ENCODE measurements around the gene PPP1R3A.

The PPP1R3A gene

DNA sequence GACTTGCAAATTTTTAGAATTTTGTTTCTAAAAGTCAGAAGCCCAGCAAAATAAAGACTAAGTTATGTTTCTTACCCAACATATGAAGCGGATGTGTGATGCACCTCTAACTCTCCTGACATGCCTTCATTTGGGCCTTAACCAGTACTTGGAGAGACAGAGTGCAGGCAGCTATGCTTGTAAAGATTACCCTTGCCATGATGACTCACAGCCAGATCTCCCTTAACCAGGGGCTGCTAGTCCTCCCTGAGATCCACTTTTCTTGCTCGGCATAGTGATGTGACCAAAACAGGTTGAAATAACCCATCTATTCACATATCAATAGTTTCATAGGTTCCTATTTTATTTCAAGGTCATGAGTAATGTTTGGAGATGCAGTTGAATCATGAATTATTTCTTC is 43.6 kb downstream of the PPP1R3A start:
- no peak for DNase-seq

DNA sequence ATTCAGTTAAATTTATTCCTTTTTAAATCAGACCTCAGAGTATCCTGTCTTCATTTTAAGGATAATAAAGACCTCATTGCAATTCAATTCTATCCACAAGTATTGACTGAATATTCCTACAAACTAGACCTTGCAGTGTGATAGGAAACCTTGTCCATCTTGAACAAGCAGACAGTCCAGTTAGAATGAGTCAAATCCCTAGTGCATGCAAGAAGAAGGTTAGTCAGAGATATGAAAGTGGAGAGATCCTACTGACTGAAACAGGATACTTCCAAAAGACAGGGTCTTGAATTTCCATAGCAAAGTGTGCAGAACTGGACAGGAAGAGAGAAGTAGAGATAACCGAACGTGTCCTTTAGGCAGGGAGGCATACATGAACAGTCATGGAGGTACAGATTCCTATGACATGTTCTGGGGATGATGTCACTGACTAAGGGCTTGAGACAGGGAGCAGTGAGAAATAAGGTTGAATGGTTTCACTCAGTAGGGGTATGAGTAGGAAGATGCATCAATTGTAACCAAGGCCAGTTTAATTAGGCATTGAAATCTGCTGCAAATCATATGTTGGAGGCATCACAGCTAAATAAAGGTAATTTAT is 45.2 kb downstream of the PPP1R3A start:
- no peak for DNase-seq

DNA sequence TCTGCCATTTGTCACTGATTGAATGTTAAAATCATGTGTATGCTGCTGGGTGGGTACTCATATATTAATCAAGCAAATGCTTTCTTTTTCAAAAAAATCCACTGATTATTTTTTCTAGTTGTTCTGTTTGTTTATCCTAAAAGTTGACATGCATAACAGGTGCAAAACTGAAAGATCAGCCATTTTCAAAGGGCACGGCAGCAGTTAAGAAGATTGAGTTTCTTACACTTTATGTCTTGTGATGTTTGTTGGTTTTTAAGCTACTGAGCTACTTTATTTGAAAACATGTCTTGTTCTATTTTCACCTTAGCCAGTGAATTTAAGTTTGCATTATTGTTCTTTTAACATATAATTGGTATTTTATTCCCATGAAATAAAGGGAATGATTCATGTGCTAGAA is 45.8 kb downstream of the PPP1R3A start:
- DNase-seq, result no peak

DNA sequence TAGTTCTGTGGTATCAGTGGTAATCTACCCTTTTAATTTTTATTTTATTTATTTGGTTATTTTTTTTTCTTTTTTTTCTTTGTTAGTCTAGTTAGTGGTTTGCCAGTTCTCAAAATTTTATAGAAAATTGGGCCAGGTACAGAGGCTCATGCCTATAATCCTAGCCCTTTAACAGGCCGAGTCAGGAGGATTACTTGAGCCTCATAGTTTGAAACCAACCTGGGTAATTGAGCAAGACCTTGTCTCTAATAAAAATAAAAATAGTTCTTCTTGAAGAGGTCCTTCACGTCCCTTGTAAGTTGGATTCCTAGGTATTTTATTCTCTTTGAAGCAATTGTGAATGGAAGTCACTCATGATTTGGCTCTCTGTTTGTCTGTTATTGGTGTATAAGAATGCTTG is 51.5 kb downstream of the PPP1R3A start:
- DNase-seq, result no peak

DNA sequence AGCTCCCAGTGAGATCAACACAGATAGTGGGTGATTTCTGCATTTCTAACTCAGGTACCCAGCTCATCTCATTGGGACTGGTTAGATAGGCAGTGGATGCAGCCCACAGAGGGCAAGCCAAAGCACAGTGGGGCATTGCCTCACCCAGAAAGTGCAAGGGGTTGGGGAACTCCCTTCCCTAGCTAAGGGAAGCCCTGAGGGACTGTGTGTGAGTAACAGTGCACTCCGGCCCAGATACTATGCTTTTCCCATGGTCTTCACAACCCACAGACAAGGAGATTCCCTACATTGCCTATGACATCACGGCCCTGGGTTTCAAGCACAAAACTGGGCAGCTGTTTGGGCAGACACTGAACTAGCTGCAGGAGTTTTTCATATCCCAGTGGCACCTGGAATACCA is 62.8 kb downstream of the PPP1R3A start:
- DNase-seq, result no peak

DNA sequence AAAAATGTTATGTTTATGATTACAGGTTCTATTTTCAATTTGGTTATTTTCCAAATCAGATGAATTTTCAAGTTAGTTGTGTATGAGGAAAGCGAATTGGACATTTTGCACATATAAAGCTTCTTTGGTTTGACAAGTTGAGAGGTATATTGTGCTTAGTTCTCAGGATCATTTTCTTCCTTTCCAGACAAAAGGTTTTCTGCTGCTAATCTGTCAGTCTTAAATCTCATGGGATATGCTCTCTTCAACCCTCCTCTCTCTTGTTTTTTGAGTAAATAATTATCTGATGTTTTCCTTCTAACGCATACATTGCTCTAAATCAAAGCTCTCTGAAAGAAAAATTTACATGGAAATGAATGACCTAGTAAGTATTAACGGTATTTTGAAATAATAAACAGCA is 77.9 kb downstream of the PPP1R3A start:
- DNase-seq, result no peak

DNA sequence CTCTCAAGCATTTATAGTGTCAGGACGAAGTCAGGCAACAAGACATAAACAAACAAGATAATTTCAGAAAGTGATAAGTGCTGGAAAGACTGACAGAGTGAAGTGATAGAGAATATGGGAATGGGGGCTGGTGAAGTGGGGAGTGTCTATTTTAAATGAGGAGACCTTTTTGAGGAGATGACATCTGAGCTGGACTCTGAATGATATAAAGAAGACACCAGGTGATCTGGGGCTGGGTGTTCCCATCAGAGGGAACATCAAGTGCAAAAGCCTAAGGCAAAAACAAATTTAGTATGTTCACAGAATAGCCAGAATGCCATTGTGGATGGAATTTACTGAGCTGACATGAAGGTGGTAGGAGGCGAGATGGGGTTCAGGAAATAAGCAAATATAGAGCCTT is 83.4 kb downstream of the PPP1R3A start:
- no peak for DNase-seq

DNA sequence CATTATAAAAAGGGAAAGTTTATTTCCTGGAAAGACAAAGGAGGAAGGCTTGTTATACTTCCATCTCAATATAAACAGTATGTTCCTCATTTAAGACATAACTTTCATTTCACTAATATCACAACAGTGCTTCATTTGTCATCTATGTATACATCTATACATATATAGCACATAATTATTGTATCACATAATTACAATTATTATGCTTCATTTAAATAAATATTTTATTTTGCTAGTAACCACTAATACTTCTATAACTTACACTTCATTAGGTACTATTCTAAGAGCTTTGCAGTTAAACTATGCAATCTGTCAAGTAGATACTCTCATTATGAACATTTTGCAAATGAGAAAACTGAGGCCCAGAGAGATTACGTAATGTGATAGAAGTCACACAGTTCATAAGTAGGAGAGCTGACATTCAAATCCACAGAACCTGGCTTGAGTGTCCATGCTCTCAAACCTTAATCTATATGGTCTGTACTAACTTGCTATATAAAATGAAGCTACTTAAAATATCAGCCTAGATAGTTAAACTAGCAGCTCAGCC is 86.5 kb downstream of the PPP1R3A start:
- DNase-seq, result no peak

DNA sequence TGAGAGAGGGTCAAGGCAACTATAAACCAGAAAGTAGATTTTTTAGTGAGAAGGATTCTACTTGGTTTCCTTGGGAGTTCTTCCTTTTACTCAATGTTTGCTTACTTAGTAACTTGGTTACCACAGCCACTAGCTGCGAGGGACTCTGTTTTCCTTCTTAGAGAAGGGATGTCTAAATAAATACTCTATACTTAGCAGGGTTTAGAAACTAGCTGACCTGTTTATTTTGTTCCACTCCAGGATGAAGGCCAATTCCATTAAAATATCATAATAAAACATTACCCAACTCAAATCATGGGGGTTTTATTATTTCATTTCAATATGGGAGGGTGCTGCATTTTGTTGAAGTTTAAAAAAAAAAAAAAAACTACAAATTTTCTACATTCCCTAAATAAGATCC is 87.3 kb downstream of the PPP1R3A start:
- no peak for DNase-seq

DNA sequence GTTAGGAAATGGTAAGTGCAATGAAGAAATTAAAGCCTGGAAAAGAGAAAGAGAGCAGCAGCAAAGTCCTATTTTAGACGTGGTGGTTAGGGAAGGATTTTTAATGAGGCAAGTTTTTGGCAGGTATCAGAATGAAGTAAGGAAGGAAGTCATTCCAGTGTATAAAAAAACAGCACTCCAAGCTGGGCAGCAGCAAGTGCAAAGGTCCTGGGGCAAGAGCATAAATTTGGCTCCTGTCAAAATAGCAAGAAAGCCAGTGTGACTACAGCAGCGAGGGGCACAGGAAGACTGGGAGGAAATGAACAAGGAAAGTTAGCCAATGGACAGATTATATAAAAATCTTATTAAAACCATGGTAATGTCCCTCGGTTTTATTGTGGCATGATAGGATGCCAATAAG is 90.2 kb downstream of the PPP1R3A start:
- DNase-seq, result no peak
